ENCODE measurements around the gene PPP4R3C.
"Not testable (repeated sequence)": the region's sequence is repeated elsewhere in the genome, so short reads cannot be mapped to it uniquely, and the experiment has no call there.

Gene PPP4R3C
- 0 to 0.09 reads per million in 2 donors for total RNA-seq

GRCh38 chrX:27463187-27463586 lies at the start of gene PPP4R3C:
Gene PPP4R3C, minus strand, starts transcription at chrX:27463341. Its CDS starts 45 bp downstream, at chrX:27463296.
- DNase-seq, result no peak

- DNase-seq, result no peak
Observed at GRCh38 chrX:27491397-27491796, 28.3 kb upstream of the PPP4R3C start.

DNA sequence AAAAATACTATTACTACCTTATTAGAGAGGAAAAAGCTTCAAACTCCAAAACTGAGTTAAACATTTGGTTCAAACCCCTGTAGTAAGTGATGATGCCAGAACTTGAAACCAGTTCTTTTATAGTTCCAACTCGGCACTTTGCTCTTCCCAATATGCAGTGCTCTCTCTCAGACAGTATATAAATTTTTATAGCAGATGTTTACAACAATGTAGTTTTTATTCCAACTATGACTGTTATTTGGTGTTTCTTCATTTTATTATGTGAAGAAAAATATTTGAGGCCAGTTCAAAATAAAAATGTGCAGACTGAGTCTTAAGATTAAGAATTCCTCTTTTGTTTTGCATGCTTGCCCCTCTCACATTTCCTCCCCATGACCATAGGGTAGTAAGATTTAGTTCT lies 2.9 kb upstream of the PPP4R3C start:
- no peak for DNase-seq

DNA sequence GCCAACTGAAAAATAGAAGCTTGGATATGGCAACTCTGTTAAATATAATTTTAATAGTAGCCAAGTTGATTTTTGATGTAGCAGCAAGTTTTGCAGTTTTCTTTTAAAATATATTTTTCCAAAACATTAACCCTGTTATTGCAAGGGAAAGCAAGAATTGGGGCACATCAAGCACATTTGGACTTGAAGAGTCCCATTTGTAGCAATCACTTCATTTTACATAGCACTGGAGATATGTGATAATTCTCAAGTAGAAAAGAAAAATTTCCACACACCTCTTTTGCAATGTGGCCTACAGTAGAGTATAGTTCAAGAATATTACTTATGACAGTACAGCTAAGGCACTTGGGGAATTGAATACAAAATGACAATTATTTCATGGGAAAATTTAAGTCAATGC lies 1.9 kb upstream of the PPP4R3C start:
- no peak for DNase-seq

- not testable (repeated sequence) for DNase-seq
Observed at GRCh38 chrX:27459129-27459528, 4.0 kb downstream of the PPP4R3C start.

GRCh38 chrX:27458544-27458943 lies 4.6 kb downstream of the PPP4R3C start:
- peak; percentile 5 for DNase-seq

GRCh38 chrX:27451324-27451723 lies 11.8 kb downstream of the PPP4R3C start:
- DNase-seq, result no peak

DNA sequence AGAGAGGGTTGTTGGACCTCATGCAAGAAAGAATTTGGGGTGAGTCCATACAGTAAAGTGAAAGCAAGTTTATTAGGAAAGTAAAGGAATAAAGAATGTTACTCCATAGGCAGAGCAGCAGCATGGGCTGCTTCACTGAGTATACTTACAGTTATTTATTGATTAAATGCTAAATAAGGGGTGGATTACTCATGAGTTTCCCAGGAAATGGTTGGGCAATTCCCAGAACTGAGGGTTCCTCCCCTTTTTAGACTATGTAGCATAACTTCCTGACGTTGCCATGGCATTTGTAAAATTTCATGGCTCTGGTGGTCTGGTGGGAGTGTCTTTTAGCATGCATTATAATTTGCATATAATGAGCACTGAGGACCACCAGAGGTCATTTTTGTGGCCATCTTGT lies 16.7 kb downstream of the PPP4R3C start:
- DNase-seq, result no peak

- DNase-seq, result no peak
Observed at GRCh38 chrX:27445438-27445837, 17.7 kb downstream of the PPP4R3C start.

DNA sequence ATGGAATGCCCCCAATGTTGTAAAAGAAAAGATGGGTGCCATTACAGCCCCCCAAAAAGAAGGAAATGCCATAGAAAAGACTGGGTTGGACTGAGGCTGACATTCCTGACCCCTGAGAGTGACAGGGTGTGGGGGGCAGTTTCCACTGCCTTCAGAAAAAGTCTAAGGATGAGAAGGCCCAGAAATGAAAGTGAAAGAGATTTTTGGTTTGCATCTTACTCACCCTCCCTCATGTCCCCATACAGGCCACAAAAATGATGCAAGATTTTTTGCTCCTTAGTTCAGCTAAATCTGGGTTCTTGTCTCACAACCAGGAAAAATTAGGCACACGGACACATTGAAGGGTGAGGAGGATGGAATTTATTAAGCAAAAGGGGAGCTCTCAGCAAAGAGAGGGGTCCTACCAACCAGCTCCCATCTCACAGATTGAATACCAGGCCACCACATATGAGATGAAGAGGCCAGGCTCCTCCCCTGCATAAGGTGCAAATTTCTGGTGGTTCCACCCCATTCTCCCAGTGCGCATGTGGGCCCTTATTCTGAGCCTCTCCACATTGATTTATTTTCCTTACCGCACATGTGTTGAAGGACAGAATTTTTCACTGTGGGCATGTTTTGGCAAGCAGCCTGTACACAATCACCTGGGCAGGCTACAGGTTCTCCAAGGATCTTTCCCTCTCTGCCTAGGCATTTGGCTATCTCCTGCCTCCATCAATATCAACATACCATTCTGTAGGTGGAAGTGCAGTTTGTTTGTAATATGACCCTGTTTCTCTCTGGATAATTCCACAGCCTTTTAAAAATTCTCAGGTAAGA lies 18.8 kb downstream of the PPP4R3C start:
- no peak for DNase-seq

DNA sequence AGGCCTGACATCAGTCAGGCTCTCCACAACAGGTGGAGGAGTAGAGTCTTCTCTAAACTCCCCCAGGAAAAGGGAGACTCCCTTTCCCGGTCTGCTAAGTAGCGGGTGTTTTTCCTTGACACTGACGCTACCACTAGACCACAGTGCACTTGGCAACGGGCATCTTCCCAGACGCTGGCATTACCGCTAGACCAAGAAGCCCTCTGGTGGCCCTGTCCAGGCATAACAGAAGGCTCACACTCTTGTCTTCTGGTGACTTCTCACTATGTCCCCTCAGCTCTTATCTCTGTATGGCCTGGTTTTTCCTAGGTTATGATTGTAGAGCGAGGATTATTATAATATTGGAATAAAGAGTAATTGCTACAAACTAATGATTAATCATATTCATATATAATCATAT lies 20.7 kb downstream of the PPP4R3C start:
- DNase-seq, result not testable (repeated sequence)

DNA sequence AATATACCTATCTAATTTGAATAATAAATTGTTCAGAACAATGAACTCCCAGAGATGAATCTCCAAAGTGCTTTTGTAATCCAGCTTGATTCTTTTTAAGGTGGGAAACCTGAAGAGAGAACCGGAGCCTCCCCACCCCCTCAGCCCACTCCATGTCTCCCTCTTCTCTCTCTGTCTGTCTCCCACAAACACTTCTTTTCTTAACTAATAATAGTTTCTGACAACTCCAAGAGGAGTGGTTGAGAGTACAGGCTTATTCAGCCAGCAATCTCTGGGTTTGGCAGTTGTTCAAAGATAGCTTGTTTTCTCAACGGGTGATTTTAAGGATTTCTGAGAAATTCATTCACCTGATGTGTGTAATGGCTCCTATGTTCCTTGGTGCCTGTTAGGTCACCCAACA lies 23.4 kb downstream of the PPP4R3C start:
- DNase-seq, result no peak

- DNase-seq, result no peak
Observed at GRCh38 chrX:27438937-27439336, 24.2 kb downstream of the PPP4R3C start.

- DNase-seq, result no peak
Observed at GRCh38 chrX:27435031-27435430, 28.1 kb downstream of the PPP4R3C start.

Data from activated gamma-delta T cell (primary cell).